ENCODE measurements around the gene ACSM2B.

- TF ChIP-seq CTCF (IDR thresholded peaks at IDR 0.05; ENCODE audit: low read length), result no peak
- TF ChIP-seq EZH2 (optimal IDR thresholded peaks at IDR 0.05; ENCODE audit: low read depth, low read length), result no peak
Observed at GRCh38 chr16:20611975-20612481, 35.9 kb upstream of the ACSM2B start.

Data from MM.1S (cell line).